GF-D8 (cell line): ENCODE measurements around the gene ZFHX2.
"Not testable (repeated sequence)": the region's sequence is repeated elsewhere in the genome, so short reads cannot be mapped to it uniquely, and the experiment has no call there.

Experiments used
- DNase-seq: peaks from one replicate; lab custom pipeline; 2025; lab: John Stamatoyannopoulos, UW

Gene ZFHX2

DNA sequence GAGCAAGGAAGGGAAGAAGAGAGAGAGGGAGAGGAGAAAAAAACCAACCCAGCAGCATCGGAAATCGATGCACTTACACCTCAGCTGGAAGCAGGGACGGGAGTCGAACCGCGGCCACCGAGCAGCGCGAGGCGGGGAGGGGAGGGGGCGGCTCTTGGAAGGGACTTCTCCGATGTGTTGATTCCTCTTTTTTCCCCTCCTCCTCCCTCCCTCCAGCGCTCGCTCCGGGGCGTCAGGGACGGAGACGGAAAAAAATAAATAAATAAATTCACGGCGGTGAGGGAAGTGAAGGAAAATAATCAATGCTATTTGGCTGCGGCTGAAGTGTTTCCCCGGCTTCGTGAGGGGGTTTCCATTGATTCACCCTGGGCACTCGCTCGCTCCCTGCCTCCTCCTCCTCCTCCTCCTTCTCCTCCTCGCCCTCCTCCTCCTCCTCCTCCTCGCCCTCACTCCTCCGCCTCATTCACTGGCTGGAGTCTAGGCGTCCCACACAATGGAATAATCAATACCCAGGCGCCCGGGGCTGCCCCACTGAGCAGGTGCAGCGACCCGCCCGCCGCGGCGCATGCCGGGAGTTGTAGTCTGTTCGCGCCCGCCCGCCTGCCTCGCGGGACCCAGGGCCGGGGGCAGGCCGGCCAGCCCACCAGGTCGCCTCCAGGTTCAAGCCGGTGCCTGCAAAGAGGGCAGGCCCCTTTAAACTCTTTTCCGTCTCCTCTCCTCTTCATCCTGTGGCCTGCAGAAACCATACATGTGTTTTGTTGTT is at the start of gene ZFHX2:
ZFHX2 (minus strand) TSS at position 500 of the 763 bp plus-strand sequence. CDS start 16,440 bp downstream, outside the sequence.
- no peak for DNase-seq

GRCh38 chr14:23600806-23601205 is 49.2 kb upstream of the ZFHX2 start:
- no peak for DNase-seq

DNA sequence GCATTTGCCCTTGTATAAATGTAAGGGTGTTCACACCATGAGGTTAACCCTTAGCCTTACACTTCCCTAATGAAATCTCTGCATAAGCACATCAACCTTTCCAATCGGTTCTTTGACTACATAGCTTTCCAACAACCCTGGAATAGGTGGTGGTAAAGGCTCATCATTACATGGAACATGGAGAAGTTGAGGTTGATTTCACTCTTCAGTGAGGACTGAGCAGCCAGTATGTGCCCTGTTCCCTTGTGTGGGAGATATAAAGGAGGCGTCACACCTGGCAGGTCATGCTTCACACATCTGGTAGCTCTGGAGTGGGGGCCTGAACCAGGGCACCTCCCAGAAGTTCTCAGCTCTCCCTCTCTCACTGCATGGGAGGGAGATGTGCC is 48.8 kb upstream of the ZFHX2 start:
- DNase-seq, result no peak

DNA sequence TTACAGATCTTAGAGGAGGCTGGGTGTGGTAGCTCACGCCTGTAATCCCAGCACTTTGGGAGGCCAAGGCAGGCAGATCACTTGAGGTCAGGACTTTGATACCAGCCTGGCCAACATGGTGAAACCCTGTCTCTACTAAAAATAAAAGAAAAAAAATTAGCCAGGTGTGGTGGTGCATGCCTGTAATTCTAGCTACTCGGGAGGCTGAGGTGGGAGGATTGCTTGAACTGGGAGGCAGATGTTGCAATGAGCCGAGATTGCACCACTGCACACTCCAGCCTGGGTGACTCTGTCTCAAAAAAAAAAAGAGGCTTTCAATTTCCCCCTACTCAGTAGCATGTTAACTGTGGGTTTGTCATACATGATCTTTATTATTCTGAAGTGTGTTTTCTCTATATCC is 42.6 kb upstream of the ZFHX2 start:
- not testable (repeated sequence) for DNase-seq

DNA sequence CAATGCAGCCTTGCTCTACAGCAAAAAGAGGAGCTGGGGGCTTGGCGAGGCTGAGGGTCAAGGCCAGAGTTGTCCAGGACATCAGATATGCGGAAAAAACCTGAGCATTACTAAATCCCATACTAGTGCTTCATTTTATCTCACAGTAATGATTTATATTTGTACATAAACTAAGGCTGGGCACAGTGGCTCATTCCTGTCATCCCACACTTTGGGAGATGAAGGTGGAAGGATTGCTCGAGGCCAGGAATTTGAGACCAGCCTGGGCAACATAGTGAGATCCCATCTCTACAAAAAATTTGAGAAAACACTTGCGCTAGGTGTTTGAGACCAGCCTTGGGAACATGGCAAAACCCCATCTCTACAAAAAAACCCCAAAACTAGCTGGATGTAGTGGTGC is 38.6 kb upstream of the ZFHX2 start:
- DNase-seq, result no peak

- no peak for DNase-seq
Measured at GRCh38 chr14:23589606-23590005, 38.0 kb upstream of the ZFHX2 start.

- peak; percentile 72 for DNase-seq
Measured at GRCh38 chr14:23588884-23589598, 37.5 kb upstream of the ZFHX2 start.

- DNase-seq, result not testable (repeated sequence)
Measured at GRCh38 chr14:23584527-23585203, 33.1 kb upstream of the ZFHX2 start.

- DNase-seq, result not testable (repeated sequence)
Measured at GRCh38 chr14:23583761-23584526, 32.4 kb upstream of the ZFHX2 start.

GRCh38 chr14:23582906-23583760 is 31.6 kb upstream of the ZFHX2 start:
- DNase-seq, result no peak

GRCh38 chr14:23580948-23581281 is 29.4 kb upstream of the ZFHX2 start:
- DNase-seq, result no peak

GRCh38 chr14:23580152-23580926 is 28.8 kb upstream of the ZFHX2 start:
- no peak for DNase-seq

- no peak for DNase-seq
Measured at GRCh38 chr14:23579739-23580138, 28.2 kb upstream of the ZFHX2 start.

- DNase-seq, result no peak
Measured at GRCh38 chr14:23579311-23579630, 27.7 kb upstream of the ZFHX2 start.

- no peak for DNase-seq
Measured at GRCh38 chr14:23578560-23579310, 27.2 kb upstream of the ZFHX2 start, which contains the start of gene JPH4. Gene JPH4, minus strand, starts transcription at chr14:23578790. Its CDS starts 1,337 bp downstream, at chr14:23577453.

GRCh38 chr14:23577710-23578392 is 26.3 kb upstream of the ZFHX2 start:
- no peak for DNase-seq

- no peak for DNase-seq
Measured at GRCh38 chr14:23577004-23577681, 25.6 kb upstream of the ZFHX2 start.

DNA sequence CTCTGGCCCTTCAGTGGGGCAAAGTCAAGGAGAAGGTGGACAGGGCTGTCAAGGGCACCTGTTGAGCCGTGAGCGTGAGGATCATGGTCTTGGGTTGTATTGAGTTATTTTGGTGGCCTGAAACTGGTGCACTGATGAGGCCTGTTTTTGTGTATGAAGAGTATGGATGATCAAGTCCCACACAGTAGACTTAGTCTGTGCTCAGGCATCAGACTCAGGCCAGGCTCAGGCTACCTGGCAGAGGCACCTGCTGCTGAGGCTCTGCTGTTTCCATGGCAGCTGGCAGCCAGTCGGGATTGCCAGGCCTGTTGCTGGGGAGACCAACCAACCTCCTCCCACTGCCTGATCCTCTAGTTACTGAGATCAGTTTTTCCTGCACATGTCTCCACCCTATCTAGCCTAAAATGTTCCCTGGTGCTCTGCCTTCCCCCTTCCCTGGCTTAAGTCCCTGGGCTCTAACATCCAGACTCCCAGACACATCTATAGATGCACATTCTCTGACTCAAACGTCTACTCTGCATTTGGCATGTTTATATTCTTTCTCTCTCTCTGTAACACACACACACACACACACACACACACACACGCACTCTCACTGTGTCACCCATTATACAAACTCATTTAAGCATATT is 21.9 kb upstream of the ZFHX2 start:
- DNase-seq, result no peak
